SH-SY5Y (cell line): Measurements from ENCODE around the gene AOPEP.

Source experiments
- GATA2 ChIP-seq: IDR thresholded peaks from 2 replicates; pipeline ENCODE4 v1.6.1; 2011; ENCODE audit warnings: mild to moderate bottlenecking, low read depth, low read length
- GATA3 ChIP-seq: IDR thresholded peaks from 2 replicates; pipeline ENCODE4 v1.6.1; 2011; ENCODE audit warnings: low read depth, mild to moderate bottlenecking, low read length, moderate library complexity

DNA sequence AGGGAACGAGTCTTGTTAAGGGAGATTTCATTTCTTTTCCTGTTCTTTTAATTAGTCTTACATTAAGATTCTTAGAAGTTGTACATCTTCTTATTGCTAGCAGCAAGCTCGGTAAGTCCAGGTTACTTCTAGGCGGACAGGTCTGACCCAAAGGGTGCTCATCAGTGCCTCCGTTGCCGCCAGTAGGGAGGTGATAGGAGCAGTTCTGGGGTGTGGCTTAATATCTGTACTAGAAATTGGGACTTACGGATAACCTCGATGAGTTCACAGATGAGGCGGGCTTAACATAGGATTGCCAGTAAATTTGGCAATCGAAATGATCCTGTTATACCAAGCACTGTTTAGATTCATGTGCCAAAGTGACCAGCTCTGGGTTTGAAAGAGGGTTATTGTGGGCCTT is 312.2 kb downstream of the AOPEP start:
- TF ChIP-seq GATA3, result no peak
- no peak for TF ChIP-seq GATA2
